Nephron (organoid): ENCODE data around the gene LDLRAD2.

Experiments
- H3K27ac Mint-ChIP-seq, 3 experiments: 2 replicates each; pipeline ENCODE4 v1.8.0; 2020; ENCODE audit warnings: mixed read lengths in 3 of 3, mild to moderate bottlenecking in 2 of 3, moderate library complexity in 1 of 3
- H3K27me3 Mint-ChIP-seq: 2 replicates; pipeline ENCODE4 v1.8.0; 2021; ENCODE audit warnings: low read depth, mild to moderate bottlenecking, moderate library complexity, mixed read lengths
- H3K36me3 Mint-ChIP-seq: 2 replicates; pipeline ENCODE4 v1.8.0; 2020; ENCODE audit warnings: low read depth, mixed read lengths
- H3K4me1 Mint-ChIP-seq: 2 replicates; pipeline ENCODE4 v1.8.0; 2020; ENCODE audit warnings: mixed read lengths
- H3K4me3 Mint-ChIP-seq, 3 experiments: 2 replicates each; pipeline ENCODE4 v1.8.0; 2020; ENCODE audit warnings: mild to moderate bottlenecking in 3 of 3, mixed read lengths in 3 of 3, moderate library complexity in 2 of 3
- H3K9me3 Mint-ChIP-seq: 2 replicates; pipeline ENCODE4 v1.8.0; 2020; ENCODE audit warnings: mixed read lengths
- TF ChIP-seq, protein P1 (sequence below), 3 experiments: fragments of 200-600 bp; sonication (generic); IDR thresholded peaks; one replicate each; pipeline ENCODE4 v1.5.0; 2021; ENCODE audit warnings: antibody characterized with exemption in 3 of 3; ENCODE audit not compliant: unreplicated experiment in 3 of 3

LDLRAD2 gene

DNA sequence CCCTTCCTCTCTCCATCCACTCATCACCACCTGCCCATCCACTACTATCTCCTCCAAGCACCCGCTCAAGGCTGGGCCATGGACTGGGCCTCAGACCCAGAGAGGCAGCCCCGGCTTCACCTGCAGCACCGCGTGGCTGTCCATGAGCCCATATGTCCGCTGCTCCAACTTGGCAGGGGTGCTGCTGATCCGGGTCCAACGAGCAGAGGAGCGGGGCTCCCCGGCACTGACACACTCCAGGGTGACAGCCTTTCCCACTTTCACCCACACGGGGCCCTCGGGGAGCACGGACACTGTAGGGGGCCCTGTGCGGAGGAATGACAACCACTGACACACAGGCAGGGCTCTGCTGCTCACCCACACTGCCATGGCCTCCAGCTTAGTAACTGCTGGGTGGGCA lies 28.9 kb downstream of the LDLRAD2 start:
- H3K4me3 Mint-ChIP-seq = no peak overlapping the region
- H3K27me3 Mint-ChIP-seq = no peaks in the 10 kb centered on the region
- H3K9me3 Mint-ChIP-seq = no peaks in the 10 kb centered on the region
- no peak overlapping the region for H3K27ac Mint-ChIP-seq
- TF ChIP-seq, protein P1, sequence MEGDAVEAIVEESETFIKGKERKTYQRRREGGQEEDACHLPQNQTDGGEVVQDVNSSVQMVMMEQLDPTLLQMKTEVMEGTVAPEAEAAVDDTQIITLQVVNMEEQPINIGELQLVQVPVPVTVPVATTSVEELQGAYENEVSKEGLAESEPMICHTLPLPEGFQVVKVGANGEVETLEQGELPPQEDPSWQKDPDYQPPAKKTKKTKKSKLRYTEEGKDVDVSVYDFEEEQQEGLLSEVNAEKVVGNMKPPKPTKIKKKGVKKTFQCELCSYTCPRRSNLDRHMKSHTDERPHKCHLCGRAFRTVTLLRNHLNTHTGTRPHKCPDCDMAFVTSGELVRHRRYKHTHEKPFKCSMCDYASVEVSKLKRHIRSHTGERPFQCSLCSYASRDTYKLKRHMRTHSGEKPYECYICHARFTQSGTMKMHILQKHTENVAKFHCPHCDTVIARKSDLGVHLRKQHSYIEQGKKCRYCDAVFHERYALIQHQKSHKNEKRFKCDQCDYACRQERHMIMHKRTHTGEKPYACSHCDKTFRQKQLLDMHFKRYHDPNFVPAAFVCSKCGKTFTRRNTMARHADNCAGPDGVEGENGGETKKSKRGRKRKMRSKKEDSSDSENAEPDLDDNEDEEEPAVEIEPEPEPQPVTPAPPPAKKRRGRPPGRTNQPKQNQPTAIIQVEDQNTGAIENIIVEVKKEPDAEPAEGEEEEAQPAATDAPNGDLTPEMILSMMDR (IDR thresholded peaks at IDR 0.05; ENCODE audit: unreplicated experiment in 3 of 3) = no peak
- peaks cover 14% of the 10 kb centered on the region for H3K36me3 Mint-ChIP-seq
- no peaks in the 10 kb centered on the region for H3K4me1 Mint-ChIP-seq

- peaks cover 7% of the 10 kb centered on the region for H3K36me3 Mint-ChIP-seq
- TF ChIP-seq, protein P1 (IDR thresholded peaks at IDR 0.05; ENCODE audit: unreplicated experiment in 3 of 3) = no peak
- no peaks in the 10 kb centered on the region for H3K27me3 Mint-ChIP-seq
- H3K9me3 Mint-ChIP-seq = no peaks in the 10 kb centered on the region
- H3K4me1 Mint-ChIP-seq = no peaks in the 10 kb centered on the region
- no peak overlapping the region for H3K4me3 Mint-ChIP-seq
- no peak overlapping the region for H3K27ac Mint-ChIP-seq
Measured at GRCh38 chr1:21841852-21842466, 29.9 kb downstream of the LDLRAD2 start.

DNA sequence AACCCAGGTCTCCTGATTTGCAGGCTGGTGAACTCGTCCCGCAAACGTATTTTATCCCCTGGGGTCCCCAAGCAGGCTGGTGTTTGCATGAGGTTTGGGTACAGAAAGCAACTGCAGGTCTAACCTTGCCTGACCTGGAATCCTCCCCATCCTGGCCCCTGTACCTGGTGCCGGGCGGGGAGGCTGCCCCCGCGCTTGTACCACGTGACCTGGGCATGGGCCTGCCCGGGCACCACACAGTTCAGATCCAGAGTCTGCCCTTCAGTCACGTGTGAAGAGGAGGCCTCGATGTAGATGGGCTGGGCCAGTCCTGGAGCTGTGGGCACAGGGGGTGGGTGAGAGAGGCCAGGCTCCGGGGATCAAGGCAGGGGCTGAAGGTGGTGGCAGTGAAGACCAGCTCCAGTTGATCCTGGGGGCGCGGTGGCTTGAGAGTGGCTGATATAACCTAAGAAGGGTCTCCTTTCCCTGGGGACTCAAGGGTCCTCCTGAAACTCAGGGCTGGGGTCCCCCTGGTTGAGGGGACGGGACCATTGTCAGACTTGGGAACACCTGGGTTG lies 30.6 kb downstream of the LDLRAD2 start:
- TF ChIP-seq, protein P1 (IDR thresholded peaks at IDR 0.05; ENCODE audit: unreplicated experiment in 3 of 3) = no peak
- Mint-ChIP-seq H3K4me3 (no peak overlapping the region), H3K27me3 (no peaks in the 10 kb centered on the region), H3K27ac (no peak overlapping the region), H3K4me1 (no peaks in the 10 kb centered on the region), H3K36me3 (peaks cover 10% of the 10 kb centered on the region), H3K9me3 (no peaks in the 10 kb centered on the region)

DNA sequence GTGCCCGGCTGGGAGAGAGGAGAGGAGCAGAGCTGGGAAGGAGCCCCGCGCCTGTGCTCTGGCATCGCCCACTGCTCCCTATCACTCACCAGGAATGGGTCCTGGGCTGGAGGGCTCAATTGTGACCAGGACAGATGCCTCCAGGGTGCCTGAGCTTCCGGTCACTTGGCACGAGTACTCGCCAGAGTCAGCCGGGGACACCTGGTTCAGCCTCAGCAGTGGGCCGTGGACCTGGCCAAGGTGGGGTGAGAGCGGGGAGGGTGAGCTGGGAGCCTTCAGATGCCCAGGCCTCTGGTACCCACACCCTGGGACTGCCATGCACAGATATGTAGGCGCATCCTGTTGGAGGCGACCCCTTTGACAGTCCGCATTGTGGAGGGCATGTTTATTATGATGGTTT lies 31.1 kb downstream of the LDLRAD2 start:
- Mint-ChIP-seq H3K27me3 (no peaks in the 10 kb centered on the region), H3K4me1 (no peaks in the 10 kb centered on the region), H3K27ac (no peak overlapping the region), H3K36me3 (peaks cover 10% of the 10 kb centered on the region), H3K9me3 (no peaks in the 10 kb centered on the region), H3K4me3 (no peak overlapping the region)
- TF ChIP-seq, protein P1 (IDR thresholded peaks at IDR 0.05; ENCODE audit: unreplicated experiment in 3 of 3) = no peak

- Mint-ChIP-seq H3K27me3 (no peaks in the 10 kb centered on the region), H3K36me3 (peaks cover 10% of the 10 kb centered on the region), H3K4me1 (no peaks in the 10 kb centered on the region), H3K27ac (no peak overlapping the region), H3K4me3 (no peak overlapping the region), H3K9me3 (no peaks in the 10 kb centered on the region)
- TF ChIP-seq, protein P1 (IDR thresholded peaks at IDR 0.05; ENCODE audit: unreplicated experiment in 3 of 3) = no peak
Measured at GRCh38 chr1:21843996-21844395, 31.9 kb downstream of the LDLRAD2 start.
